HEK293T (cell line): ENCODE results near the gene GRIN2C.

Experiments
- CTCF ChIA-PET: fragments of 350-600 bp; formaldehyde crosslinking; extraction: SDS; loops from one replicate; lab custom pipeline; 2021; ENCODE audit warnings: antibody characterized with exemption, inconsistent platforms; lab: Yijun Ruan, JAX
- POLR2A ChIA-PET: fragments of 350-600 bp; formaldehyde crosslinking; extraction: SDS; loops from one replicate; lab custom pipeline; 2020; ENCODE audit warnings: antibody characterized with exemption, inconsistent platforms; lab: Yijun Ruan, JAX
- DNase-seq: peaks from one replicate; pipeline ENCODE4 v3.0.0; 2012; ENCODE audit warnings: mixed read lengths; ENCODE audit errors: extremely low spot score
- ARNT ChIP-seq: fragments of 450-650 bp; IDR thresholded peaks from 2 replicates; pipeline ENCODE4 v1.6.1; 2017; ENCODE audit warnings: mild to moderate bottlenecking
- BHLHE40 ChIP-seq: fragments of 450-650 bp; IDR thresholded peaks from 2 replicates; pipeline ENCODE4 v1.6.1; 2016; ENCODE audit warnings: mild to moderate bottlenecking, moderate library complexity, borderline replicate concordance
- CTBP1 ChIP-seq: fragments of 450-650 bp; IDR thresholded peaks from 2 replicates; pipeline ENCODE4 v1.6.1; 2016; ENCODE audit warnings: borderline replicate concordance
- ELF4 ChIP-seq: fragments of 450-650 bp; IDR thresholded peaks from 2 replicates; pipeline ENCODE4 v1.6.1; 2017; ENCODE audit warnings: antibody characterized with exemption
- FOXA1 ChIP-seq: fragments of 450-650 bp; IDR thresholded peaks from 2 replicates; pipeline ENCODE4 v1.6.1; 2016; ENCODE audit warnings: mild to moderate bottlenecking
- FOXK2 ChIP-seq: fragments of 450-650 bp; IDR thresholded peaks from 2 replicates; pipeline ENCODE4 v1.6.1; 2016; ENCODE audit warnings: mild to moderate bottlenecking
- FOXM1 ChIP-seq: fragments of 450-650 bp; IDR thresholded peaks from 2 replicates; pipeline ENCODE4 v1.6.1; 2017; ENCODE audit warnings: mild to moderate bottlenecking, borderline replicate concordance
- HDGF ChIP-seq: fragments of 450-650 bp; IDR thresholded peaks from 2 replicates; pipeline ENCODE4 v1.6.1; 2017; ENCODE audit warnings: antibody characterized with exemption, borderline replicate concordance
- L3MBTL2 ChIP-seq: fragments of 450-650 bp; conservative IDR thresholded peaks from 2 replicates; pipeline ENCODE4 v1.6.1; 2016; ENCODE audit warnings: mild to moderate bottlenecking
- LEF1 ChIP-seq: fragments of 450-650 bp; IDR thresholded peaks from 2 replicates; pipeline ENCODE4 v1.6.1; 2017; ENCODE audit warnings: mild to moderate bottlenecking, borderline replicate concordance
- NFRKB ChIP-seq: fragments of 450-650 bp; IDR thresholded peaks from 2 replicates; pipeline ENCODE4 v1.6.1; 2016; ENCODE audit warnings: mild to moderate bottlenecking, moderate library complexity
- PKNOX1 ChIP-seq: fragments of 450-650 bp; IDR thresholded peaks from 2 replicates; pipeline ENCODE4 v1.6.1; 2016
- SP1 ChIP-seq: fragments of 450-650 bp; IDR thresholded peaks from 2 replicates; pipeline ENCODE4 v1.6.1; 2017
- SUZ12 ChIP-seq: fragments of 450-650 bp; IDR thresholded peaks from 2 replicates; pipeline ENCODE4 v1.6.1; 2016; ENCODE audit warnings: mild to moderate bottlenecking
- TARDBP ChIP-seq: fragments of 450-650 bp; IDR thresholded peaks from 2 replicates; pipeline ENCODE4 v1.6.1; 2016
- ZNF384 ChIP-seq: fragments of 450-650 bp; IDR thresholded peaks from 2 replicates; pipeline ENCODE4 v1.6.1; 2016

Gene GRIN2C

DNA sequence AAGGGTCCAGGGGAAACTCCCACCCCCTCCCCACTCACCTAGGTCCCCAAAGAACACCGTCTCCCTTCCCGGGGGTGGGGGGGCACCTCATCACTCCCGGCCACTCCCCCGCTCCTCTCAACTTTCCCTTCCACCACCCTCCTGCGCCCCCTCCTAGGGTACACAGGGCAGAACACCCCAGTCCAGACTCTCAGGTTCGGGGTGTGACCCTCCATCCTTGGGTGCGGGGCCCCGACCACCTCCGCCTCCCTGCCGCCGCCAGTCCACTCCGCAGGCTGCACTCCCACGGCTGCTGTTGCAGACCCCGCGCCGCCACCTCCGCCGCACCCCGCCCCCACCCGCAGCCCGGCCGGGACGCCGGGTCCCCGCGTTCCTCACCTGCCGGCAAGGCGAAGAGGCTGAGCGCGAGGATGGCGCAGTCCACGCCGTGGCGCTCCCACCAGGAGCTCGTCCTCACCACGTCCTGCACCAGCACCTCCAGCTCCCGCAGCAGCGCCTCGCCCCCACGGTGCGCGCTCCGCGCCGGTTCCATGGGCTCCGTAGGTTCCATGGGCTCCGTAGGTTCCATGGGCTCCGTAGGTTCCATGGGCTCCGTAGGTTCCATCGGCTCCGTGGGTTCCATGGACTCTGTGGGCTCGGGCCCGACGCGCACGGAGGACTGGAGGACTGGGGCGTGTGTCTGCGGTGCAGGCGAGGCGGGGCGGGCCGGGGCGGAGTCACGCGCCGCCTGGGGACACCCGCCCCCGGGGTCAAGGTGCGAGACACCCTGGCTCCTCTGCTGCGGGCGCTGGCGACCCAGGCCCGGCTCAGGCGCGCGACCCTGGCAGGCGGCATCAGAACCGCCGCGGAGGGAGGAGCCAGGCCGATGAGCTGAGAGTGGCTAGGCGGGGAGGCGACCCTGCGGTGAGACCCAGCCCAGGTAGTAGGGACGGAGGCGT is 33.6 kb upstream of the GRIN2C start, which contains the start of gene FADS6:
TSS of gene FADS6 (minus strand) at position 660 of the 938 bp plus-strand sequence. CDS start at position 622, 38 bp downstream.
- TF ChIP-seq ARNT (no peak), ZNF384 (no peak), NFRKB (no peak), ELF4 (no peak), FOXM1 (no peak), SP1 (no peak), FOXK2 (no peak), L3MBTL2 (no peak), CTBP1 (no peak), PKNOX1 (no peak), BHLHE40 (no peak), HDGF (no peak), FOXA1 (no peak), TARDBP (no peak), LEF1 (no peak), SUZ12 (no peak)
- ChIA-PET CTCF (no interaction called here), POLR2A (interaction anchor here (1.3 kb wide), 1 partner anchor 20 kb away, joined by 4 read pairs; no protein-coding TSS in a partner anchor)
- no peak for DNase-seq

GRCh38 chr17:74892013-74892841 is 32.5 kb upstream of the GRIN2C start:
- ChIA-PET POLR2A (interaction anchor here (2.8 kb wide), 1 partner anchor 20 kb away, joined by 24 read pairs; the partner anchor contains the start of gene FDXR), CTCF (interaction anchor here (1.0 to 1.2 kb wide), 3 partner anchors 15 to 235 kb away, joined by 4 to 6 read pairs (median 5); no protein-coding TSS in a partner anchor)
- no peak for DNase-seq
- TF ChIP-seq FOXM1: no peak
- no peak for TF ChIP-seq ELF4

DNA sequence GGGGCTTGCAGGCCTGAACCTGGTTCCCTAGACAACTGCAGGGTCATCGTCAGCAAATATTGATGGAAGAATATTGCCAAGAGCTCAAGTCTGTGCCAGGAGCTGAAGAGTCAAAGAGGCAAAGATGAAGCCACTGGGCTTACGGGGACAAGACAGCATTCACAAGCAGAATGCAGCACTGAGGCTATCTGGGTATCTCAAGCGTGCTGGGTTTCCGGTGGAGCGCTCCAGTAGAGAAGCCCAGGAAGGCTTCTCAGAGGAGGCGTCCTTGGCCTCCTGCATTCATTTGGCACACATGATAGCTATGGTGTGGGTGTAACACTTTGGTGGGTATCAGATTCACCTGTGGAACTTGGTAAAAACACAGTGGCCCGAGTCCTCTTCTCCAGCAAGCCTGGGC is 30.9 kb upstream of the GRIN2C start:
- CTCF ChIA-PET: interaction anchor here (1.2 kb wide), 1 partner anchor 233 kb away, joined by 4 read pairs; no protein-coding TSS in a partner anchor
- no peak for DNase-seq
- POLR2A ChIA-PET: interaction anchor here (2.8 kb wide), 1 partner anchor 18 kb away, joined by 24 read pairs; the partner anchor contains the start of gene FDXR
- no peak for TF ChIP-seq FOXA1
- TF ChIP-seq ELF4: no peak
- TF ChIP-seq BHLHE40: no peak
- no peak for TF ChIP-seq L3MBTL2
- TF ChIP-seq SUZ12: no peak
- no peak for TF ChIP-seq NFRKB
- TF ChIP-seq LEF1: no peak

GRCh38 chr17:74888469-74888868 is 28.8 kb upstream of the GRIN2C start:
- ChIA-PET CTCF (interaction anchor here (0.6 kb wide), 1 partner anchor 221 kb away, joined by 3 read pairs; the partner anchor contains the start of gene ARMC7), POLR2A (interaction anchor here (1.9 to 2.8 kb wide), 2 partner anchors 14 to 16 kb away, joined by 4 to 19 read pairs; partner anchors contain the start of gene FDXR)
- no peak for DNase-seq
- TF ChIP-seq ELF4: no peak
- no peak for TF ChIP-seq ZNF384
- no peak for TF ChIP-seq BHLHE40
- TF ChIP-seq NFRKB: no peak
- no peak for TF ChIP-seq FOXK2
- no peak for TF ChIP-seq L3MBTL2
- TF ChIP-seq SUZ12: no peak
- TF ChIP-seq TARDBP: no peak
- no peak for TF ChIP-seq HDGF
- no peak for TF ChIP-seq PKNOX1
- TF ChIP-seq LEF1: no peak
- TF ChIP-seq CTBP1: no peak
- TF ChIP-seq FOXM1: no peak
- no peak for TF ChIP-seq FOXA1
- TF ChIP-seq SP1: no peak

DNA sequence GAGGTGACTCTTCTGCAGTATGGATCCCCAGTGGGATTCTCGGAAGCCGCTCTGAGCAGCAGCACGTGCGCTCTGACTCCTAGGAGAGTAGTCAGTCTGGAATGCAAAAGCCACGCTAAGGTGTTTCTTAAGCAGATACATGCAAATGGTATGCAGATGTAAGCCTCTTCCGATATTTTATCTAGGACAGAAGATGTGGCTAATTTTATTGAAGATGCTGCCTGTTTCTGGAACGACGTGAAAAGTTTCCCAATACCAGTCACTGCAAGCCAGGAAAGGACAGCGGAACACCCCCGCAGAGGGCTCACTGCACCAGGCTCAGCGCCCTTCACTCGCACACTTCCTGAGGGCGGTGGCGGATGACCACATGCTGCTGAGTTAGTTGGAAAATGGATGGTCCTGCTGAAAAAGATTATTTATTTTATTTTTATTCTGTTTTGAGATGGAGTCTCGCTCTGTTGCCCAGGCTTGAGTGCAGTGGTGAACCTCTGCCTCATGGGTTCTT is 23.6 kb upstream of the GRIN2C start:
- POLR2A ChIA-PET: no interaction called here
- TF ChIP-seq TARDBP (no peak), SUZ12 (no peak)
- DNase-seq: no peak
- CTCF ChIA-PET: no interaction called here
